Natural killer cell (primary cell): Measurements from ENCODE around the gene GMCL1. TPM values are rescaled to one million over a fixed set of nuclear protein-coding genes. Genes with fewer than 3 reads are reported as not detected.

Experiments
- ATAC-seq, 3 donors: fragments of 150-1000 bp in 2 of 3; fragments of 200-7000 bp in 1 of 3; cut with Tn5 transposase; 1 replicate in 1 of 3; 2 replicates in 2 of 3; pipeline ENCODE4 v1.10.0; 2021; ENCODE audit warnings: mild to moderate bottlenecking in 2 of 3, moderate library complexity in 2 of 3
- DNase-seq, 2 donors: peaks; one replicate each; pipeline versions ENCODE4 v3.0.0 to v3.0.0-alpha.2; 2013 to 2021; ENCODE audit warnings: mixed read lengths in 1 of 2
- H3K27ac ChIP-seq: one replicate; pipeline ENCODE4 v1.5.1; 2013; ENCODE audit warnings: mild to moderate bottlenecking, low read length
- H3K27me3 ChIP-seq: one replicate; pipeline ENCODE4 v1.6.1; 2013; ENCODE audit warnings: low read length; ENCODE audit not compliant: control insufficient read depth, insufficient read depth
- H3K36me3 ChIP-seq: one replicate; pipeline ENCODE4 v1.6.1; 2013; ENCODE audit warnings: low read length; ENCODE audit not compliant: control insufficient read depth, insufficient read depth
- H3K4me1 ChIP-seq: one replicate; pipeline ENCODE4 v1.6.1; 2013; ENCODE audit warnings: low read length; ENCODE audit not compliant: control insufficient read depth, insufficient read depth
- H3K4me3 ChIP-seq: one replicate; pipeline ENCODE4 v1.5.1; 2013; ENCODE audit warnings: low read length
- H3K9me3 ChIP-seq: one replicate; pipeline ENCODE4 v1.6.1; 2013; ENCODE audit warnings: low read length; ENCODE audit not compliant: control insufficient read depth, insufficient read depth
- H3K27ac Mint-ChIP-seq, 2 donors: one replicate each; pipeline ENCODE4 v1.8.0; 2022; ENCODE audit warnings: mild to moderate bottlenecking in 2 of 2, mixed read lengths in 2 of 2, moderate library complexity in 1 of 2
- H3K27me3 Mint-ChIP-seq, 2 donors: one replicate each; pipeline ENCODE4 v1.8.0; 2022; ENCODE audit warnings: low read depth in 2 of 2, mixed read lengths in 2 of 2
- H3K36me3 Mint-ChIP-seq: one replicate; pipeline ENCODE4 v1.8.0; 2022; ENCODE audit warnings: mixed read lengths
- H3K4me1 Mint-ChIP-seq, 2 donors: one replicate each; pipeline ENCODE4 v1.8.0; 2022; ENCODE audit warnings: mixed read lengths in 2 of 2
- H3K4me3 Mint-ChIP-seq: one replicate; pipeline ENCODE4 v1.8.0; 2022; ENCODE audit warnings: mild to moderate bottlenecking, moderate library complexity, mixed read lengths
- H3K9me3 Mint-ChIP-seq, 2 donors: one replicate each; pipeline ENCODE4 v1.8.0; 2022; ENCODE audit warnings: mixed read lengths in 2 of 2
- WGBS: methylation state at CpG from one replicate; pipeline ENCODE4 v1.1.7; 2013; ENCODE audit warnings: missing lambda C conversion rate; ENCODE audit not compliant: insufficient coverage; 5-methylcytosine and 5-hydroxymethylcytosine counted together
- intact Hi-C: fragments of 100-400 bp; cut with micrococcal nuclease; formaldehyde crosslinking; loops from one replicate; pipeline ENCODE4 v1.14.2; 2022
- total RNA-seq, 4 donors: library from RNA; stranded (reverse); fragments of 120-200 nt in 1 of 4; gene quantifications; one replicate each; pipeline versions ENCODE4 v1.2.3 to v1.2.4, GENCODE V29; 2013 to 2022
- TF ChIP-seq, protein P1 (sequence below): fragments of 200-600 bp; IDR thresholded peaks from one replicate; pipeline ENCODE4 v1.8.0; 2022; ENCODE audit warnings: antibody characterized with exemption

Gene GMCL1
- total RNA-seq, 3 donors from 2014 or later (not counting 1 experiment from before 2014, with no cell fraction given) = 34.6 to 49.4 (median 35.9) TPM

DNA sequence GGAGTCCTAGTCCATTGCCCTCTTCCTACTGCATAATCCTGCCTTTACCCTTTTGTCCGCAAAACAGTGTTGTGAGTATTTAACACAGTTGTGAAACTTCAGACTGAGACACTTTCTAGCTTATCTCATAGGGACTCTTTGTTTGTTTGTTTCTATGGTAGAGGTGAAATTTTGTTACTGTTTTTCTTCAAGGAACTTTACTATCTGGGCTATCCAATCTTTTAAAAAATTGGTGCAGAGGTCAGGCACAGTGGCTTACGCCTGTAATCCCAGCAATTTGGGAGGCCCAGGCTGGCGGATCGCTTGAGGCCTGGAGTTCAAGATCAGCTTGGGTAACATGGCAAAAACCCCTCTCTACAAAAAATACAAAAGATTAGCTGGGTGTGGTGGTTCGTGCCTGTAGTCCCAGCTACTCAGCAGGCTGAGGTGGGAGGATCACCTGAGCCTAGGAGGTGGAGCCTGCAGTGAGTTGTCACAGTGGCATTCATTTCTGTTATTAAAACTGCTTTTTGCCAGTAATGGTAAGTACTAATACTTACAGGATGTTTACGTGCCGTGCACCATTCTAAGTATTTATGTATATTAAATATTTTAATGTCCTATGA is 18.8 kb downstream of the GMCL1 start:
- Histone ChIP-seq H3K4me3 (no peak overlapping the region), H3K27me3 (no peaks in the 10 kb centered on the region), H3K36me3 (peaks cover 68% of the 10 kb centered on the region), H3K27ac (no peak overlapping the region), H3K4me1 (no peaks in the 10 kb centered on the region), H3K9me3 (no peaks in the 10 kb centered on the region)
- 100% methylated on average over 4 of the region's 7 CpGs for WGBS
- H3K4me1 Mint-ChIP-seq = no peaks in the 10 kb centered on the region
- no peak overlapping the region for H3K4me3 Mint-ChIP-seq
- DNase-seq (no peak), ATAC-seq (no peak)
- no peaks in the 10 kb centered on the region for H3K36me3 Mint-ChIP-seq
- intact Hi-C loops = no loop called here
- no peak overlapping the region for H3K27ac Mint-ChIP-seq
- no peaks in the 10 kb centered on the region for H3K27me3 Mint-ChIP-seq
- H3K9me3 Mint-ChIP-seq = no peaks in the 10 kb centered on the region
- TF ChIP-seq, protein P1, sequence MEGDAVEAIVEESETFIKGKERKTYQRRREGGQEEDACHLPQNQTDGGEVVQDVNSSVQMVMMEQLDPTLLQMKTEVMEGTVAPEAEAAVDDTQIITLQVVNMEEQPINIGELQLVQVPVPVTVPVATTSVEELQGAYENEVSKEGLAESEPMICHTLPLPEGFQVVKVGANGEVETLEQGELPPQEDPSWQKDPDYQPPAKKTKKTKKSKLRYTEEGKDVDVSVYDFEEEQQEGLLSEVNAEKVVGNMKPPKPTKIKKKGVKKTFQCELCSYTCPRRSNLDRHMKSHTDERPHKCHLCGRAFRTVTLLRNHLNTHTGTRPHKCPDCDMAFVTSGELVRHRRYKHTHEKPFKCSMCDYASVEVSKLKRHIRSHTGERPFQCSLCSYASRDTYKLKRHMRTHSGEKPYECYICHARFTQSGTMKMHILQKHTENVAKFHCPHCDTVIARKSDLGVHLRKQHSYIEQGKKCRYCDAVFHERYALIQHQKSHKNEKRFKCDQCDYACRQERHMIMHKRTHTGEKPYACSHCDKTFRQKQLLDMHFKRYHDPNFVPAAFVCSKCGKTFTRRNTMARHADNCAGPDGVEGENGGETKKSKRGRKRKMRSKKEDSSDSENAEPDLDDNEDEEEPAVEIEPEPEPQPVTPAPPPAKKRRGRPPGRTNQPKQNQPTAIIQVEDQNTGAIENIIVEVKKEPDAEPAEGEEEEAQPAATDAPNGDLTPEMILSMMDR = no peak

DNA sequence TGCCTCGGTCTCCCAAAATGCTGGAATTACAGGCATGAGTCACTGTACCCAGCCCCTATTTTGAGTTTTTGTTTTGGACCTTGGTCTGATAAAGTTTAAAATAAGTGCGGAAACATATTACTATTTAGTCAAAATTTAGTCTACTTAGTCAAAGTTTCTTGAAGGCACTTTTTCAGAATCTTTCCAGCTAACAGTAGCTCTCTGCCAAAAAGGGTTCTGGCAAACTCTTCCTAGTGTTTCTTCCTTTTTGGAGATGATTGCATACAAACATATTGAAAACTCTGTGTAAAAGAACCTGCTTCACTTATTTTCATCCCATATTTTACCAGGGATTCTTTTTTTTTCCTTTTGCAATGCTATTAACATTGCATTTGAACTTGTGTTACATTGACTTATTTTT is 28.8 kb downstream of the GMCL1 start:
- WGBS = 100% methylated on average over 2 of the region's 2 CpGs
- DNase-seq (no peak), ATAC-seq (no peak)
- Histone ChIP-seq H3K4me3 (no peak overlapping the region), H3K4me1 (no peaks in the 10 kb centered on the region), H3K36me3 (peaks cover 21% of the 10 kb centered on the region), H3K27me3 (no peaks in the 10 kb centered on the region), H3K9me3 (no peaks in the 10 kb centered on the region), H3K27ac (no peak overlapping the region)
- H3K36me3 Mint-ChIP-seq = no peaks in the 10 kb centered on the region
- TF ChIP-seq, protein P1 = no peak
- H3K4me1 Mint-ChIP-seq = no peaks in the 10 kb centered on the region
- no peaks in the 10 kb centered on the region for H3K27me3 Mint-ChIP-seq
- H3K4me3 Mint-ChIP-seq = no peak overlapping the region
- no peak overlapping the region for H3K27ac Mint-ChIP-seq
- no peaks in the 10 kb centered on the region for H3K9me3 Mint-ChIP-seq
- intact Hi-C loops = no loop called here

DNA sequence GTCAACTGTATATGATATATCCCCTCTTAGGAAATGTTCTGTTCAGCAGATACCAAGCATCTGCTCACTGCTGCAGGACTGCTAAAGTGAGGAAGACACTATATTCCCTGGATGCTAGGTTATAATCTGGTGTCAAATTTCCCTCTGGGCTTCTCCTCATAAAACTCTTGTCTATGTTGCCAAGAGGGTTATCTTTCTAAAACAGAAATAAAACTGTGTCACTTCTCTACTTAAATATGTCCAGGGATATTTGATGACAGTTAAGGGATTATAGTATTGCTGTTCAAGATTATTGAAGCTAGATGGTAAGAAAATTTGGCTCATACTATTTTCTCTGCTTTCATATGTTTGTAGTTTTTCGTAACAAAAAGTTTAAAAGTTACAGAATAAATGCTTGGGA is 33.8 kb downstream of the GMCL1 start:
- Mint-ChIP-seq H3K27me3 (no peaks in the 10 kb centered on the region), H3K4me3 (no peak overlapping the region), H3K9me3 (no peaks in the 10 kb centered on the region), H3K4me1 (no peaks in the 10 kb centered on the region), H3K27ac (no peak overlapping the region), H3K36me3 (peaks cover 14% of the 10 kb centered on the region)
- no peak overlapping the region for H3K4me3 ChIP-seq
- ATAC-seq (no peak), DNase-seq (no peak)
- H3K27ac ChIP-seq = no peak overlapping the region
- H3K36me3 ChIP-seq = peaks cover 42% of the 10 kb centered on the region
- no peaks in the 10 kb centered on the region for H3K27me3 ChIP-seq
- WGBS = 100% methylated on average over 1 of the region's 1 CpG
- TF ChIP-seq, protein P1 = no peak
- H3K9me3 ChIP-seq = no peaks in the 10 kb centered on the region
- intact Hi-C loops = no loop called here
- H3K4me1 ChIP-seq = no peaks in the 10 kb centered on the region

DNA sequence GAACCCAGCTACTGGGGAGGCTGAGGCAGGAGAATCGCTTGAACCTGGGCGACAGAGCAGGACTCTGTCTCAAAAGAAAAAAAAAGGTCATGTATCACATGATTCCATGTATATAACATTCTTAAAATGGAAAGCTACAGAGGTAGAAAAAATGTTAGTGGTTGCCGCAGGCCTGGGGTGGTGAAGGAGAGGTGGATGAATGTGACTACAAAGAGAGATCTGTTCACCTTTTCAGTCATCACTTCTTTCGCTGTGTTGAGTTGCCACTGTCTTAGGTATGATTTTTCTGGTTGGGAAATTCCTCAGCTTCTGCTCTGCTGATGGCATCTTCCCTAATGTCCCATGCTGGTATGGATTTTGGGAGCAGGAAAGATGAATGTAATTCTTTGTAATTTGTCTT is 59.0 kb downstream of the GMCL1 start:
- WGBS = 93% methylated on average over 4 of the region's 4 CpGs
- Histone ChIP-seq H3K4me1 (peaks cover 3% of the 10 kb centered on the region), H3K27ac (no peak overlapping the region), H3K27me3 (no peaks in the 10 kb centered on the region), H3K9me3 (no peaks in the 10 kb centered on the region), H3K36me3 (no peaks in the 10 kb centered on the region), H3K4me3 (no peak overlapping the region)
- TF ChIP-seq, protein P1 = no peak
- Mint-ChIP-seq H3K27me3 (no peaks in the 10 kb centered on the region), H3K27ac (no peak overlapping the region), H3K36me3 (no peaks in the 10 kb centered on the region), H3K4me3 (no peak overlapping the region), H3K4me1 (peaks cover 3 to 4% of the 10 kb centered on the region in 2 donors), H3K9me3 (no peaks in the 10 kb centered on the region)
- DNase-seq (no peak), ATAC-seq (no peak)
- intact Hi-C loops = no loop called here
